Measurements from ENCODE around the gene ITGA4. TPM values are rescaled to one million over a fixed set of nuclear protein-coding genes. Genes with fewer than 3 reads are reported as not detected.

ITGA4 gene
- total and polyA plus RNA-seq, 8 donors = 0.15 to 5.8 (median 0.84) TPM

- TF ChIP-seq, protein P1, sequence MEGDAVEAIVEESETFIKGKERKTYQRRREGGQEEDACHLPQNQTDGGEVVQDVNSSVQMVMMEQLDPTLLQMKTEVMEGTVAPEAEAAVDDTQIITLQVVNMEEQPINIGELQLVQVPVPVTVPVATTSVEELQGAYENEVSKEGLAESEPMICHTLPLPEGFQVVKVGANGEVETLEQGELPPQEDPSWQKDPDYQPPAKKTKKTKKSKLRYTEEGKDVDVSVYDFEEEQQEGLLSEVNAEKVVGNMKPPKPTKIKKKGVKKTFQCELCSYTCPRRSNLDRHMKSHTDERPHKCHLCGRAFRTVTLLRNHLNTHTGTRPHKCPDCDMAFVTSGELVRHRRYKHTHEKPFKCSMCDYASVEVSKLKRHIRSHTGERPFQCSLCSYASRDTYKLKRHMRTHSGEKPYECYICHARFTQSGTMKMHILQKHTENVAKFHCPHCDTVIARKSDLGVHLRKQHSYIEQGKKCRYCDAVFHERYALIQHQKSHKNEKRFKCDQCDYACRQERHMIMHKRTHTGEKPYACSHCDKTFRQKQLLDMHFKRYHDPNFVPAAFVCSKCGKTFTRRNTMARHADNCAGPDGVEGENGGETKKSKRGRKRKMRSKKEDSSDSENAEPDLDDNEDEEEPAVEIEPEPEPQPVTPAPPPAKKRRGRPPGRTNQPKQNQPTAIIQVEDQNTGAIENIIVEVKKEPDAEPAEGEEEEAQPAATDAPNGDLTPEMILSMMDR (IDR thresholded peaks at IDR 0.05) = no peak
- Histone ChIP-seq H3K9me3 (no peaks in the 10 kb centered on the region), H3K4me3 (no peak overlapping the region), H3K27me3 (no peaks in the 10 kb centered on the region), H3K4me1 (no peaks in the 10 kb centered on the region), H3K36me3 (no peaks in the 10 kb centered on the region), H3K27ac (no peak overlapping the region)
- intact Hi-C loops (cut with DNase I) = loop anchor here in 1 of 3 donors (10.0 kb wide), 1 partner anchor 1347 kb away; no protein-coding TSS in a partner anchor
- FAIRE-seq = no peak
- DNase-seq = no peak
- ATAC-seq = no peak
Observed at GRCh38 chr2:181471783-181472182, 14.6 kb downstream of the ITGA4 start.

- intact Hi-C loops (cut with DNase I) = loop anchor here in 1 of 3 donors (10.0 kb wide), 1 partner anchor 1348 kb away; no protein-coding TSS in a partner anchor
- no peak overlapping the region for H3K27ac ChIP-seq
- WGBS, 2 donors = 75 to 77% methylated on average over 6 of the region's 6 CpGs
- TF ChIP-seq, protein P1 (IDR thresholded peaks at IDR 0.05) = no peak
- FAIRE-seq (no peak), DNase-seq (peak in 1 of 6 donors; percentile 9), ATAC-seq (no peak)
- no peaks in the 10 kb centered on the region for H3K9me3 ChIP-seq
- H3K4me1 ChIP-seq = no peaks in the 10 kb centered on the region
- H3K27me3 ChIP-seq = no peaks in the 10 kb centered on the region
- no peaks in the 10 kb centered on the region for H3K36me3 ChIP-seq
- no peak overlapping the region for H3K4me3 ChIP-seq
Observed at GRCh38 chr2:181472990-181473389, 15.8 kb downstream of the ITGA4 start.

- no peak overlapping the region for H3K27ac ChIP-seq
- H3K4me1 ChIP-seq = no peaks in the 10 kb centered on the region
- FAIRE-seq (no peak), DNase-seq (no peak), ATAC-seq (no peak)
- TF ChIP-seq, protein P1 (IDR thresholded peaks at IDR 0.05) = no peak
- no peaks in the 10 kb centered on the region for H3K9me3 ChIP-seq
- no peaks in the 10 kb centered on the region for H3K27me3 ChIP-seq
- intact Hi-C loops (cut with DNase I) = loop anchor here in 1 of 3 donors (10.0 kb wide), 1 partner anchor 1350 kb away; no protein-coding TSS in a partner anchor
- no peaks in the 10 kb centered on the region for H3K36me3 ChIP-seq
- 30 to 37% methylated on average over 3 of the region's 3 CpGs for WGBS, 2 donors
- no peak overlapping the region for H3K4me3 ChIP-seq
Observed at GRCh38 chr2:181474222-181474881, 17.2 kb downstream of the ITGA4 start.

- DNase-seq (no peak), FAIRE-seq (no peak)
- WGBS, 2 donors = 62 to 79% methylated on average over 2 of the region's 2 CpGs
Observed at GRCh38 chr2:181483211-181483610, 26.0 kb downstream of the ITGA4 start.

More at GRCh38 chr2:181483211-181483610, 26.0 kb downstream of the ITGA4 start:
- TF ChIP-seq, protein P1 (IDR thresholded peaks at IDR 0.05) = no peak
- Histone ChIP-seq H3K27me3 (peaks cover 0 to 2% (median 0%) of the 10 kb centered on the region in 4 donors), H3K36me3 (no peaks in the 10 kb centered on the region), H3K27ac (no peak overlapping the region), H3K4me3 (no peak overlapping the region), H3K4me1 (no peaks in the 10 kb centered on the region), H3K9me3 (no peaks in the 10 kb centered on the region)
- no peak for ATAC-seq
- intact Hi-C loops (cut with DNase I) = no loop called here

All from pancreas (tissue), 10 donors.